WTC11 (cell line): Measurements from ENCODE around the gene MFSD12. TPM values are rescaled to one million over a fixed set of nuclear protein-coding genes. Genes with fewer than 3 reads are reported as not detected.
A peak's percentile ranks its signal among the peaks of the same experiment; 100 is the strongest.

Source experiments
- ATAC-seq: fragments of 200-7000 bp; cut with Tn5 transposase; 2 replicates; pipeline ENCODE4 v1.10.0; 2021; ENCODE audit warnings: mild to moderate bottlenecking, moderate library complexity
- CTCF ChIA-PET: fragments of 300-600 bp; sonication (Branson Sonifier 250); formaldehyde crosslinking; loops from one replicate; lab custom pipeline; 2021; ENCODE audit warnings: antibody characterized with exemption; lab: Charles Lee
- POLR2A ChIA-PET: fragments of 350-600 bp; sonication (Branson Sonifier 250); formaldehyde crosslinking; loops from one replicate; lab custom pipeline; 2021; ENCODE audit warnings: antibody characterized with exemption; lab: Charles Lee
- DNase-seq: peaks from one replicate; pipeline ENCODE4 v3.0.0; 2021; ENCODE audit warnings: low spot score
- H3K27ac Mint-ChIP-seq: 2 replicates; pipeline ENCODE4 v1.8.0; 2021; ENCODE audit warnings: mixed read lengths
- H3K27me3 Mint-ChIP-seq: 2 replicates; pipeline ENCODE4 v1.8.0; 2021; ENCODE audit warnings: low read depth, mild to moderate bottlenecking, moderate library complexity, mixed read lengths
- H3K36me3 Mint-ChIP-seq: 2 replicates; pipeline ENCODE4 v1.8.0; 2021; ENCODE audit warnings: mixed read lengths
- H3K4me1 Mint-ChIP-seq: 2 replicates; pipeline ENCODE4 v1.8.0; 2022; ENCODE audit warnings: mixed read lengths
- H3K4me3 Mint-ChIP-seq: 2 replicates; pipeline ENCODE4 v1.8.0; 2021; ENCODE audit warnings: mild to moderate bottlenecking, moderate library complexity, mixed read lengths
- H3K9me3 Mint-ChIP-seq: 2 replicates; pipeline ENCODE4 v1.8.0; 2021; ENCODE audit warnings: mixed read lengths
- ATF1 ChIP-seq: sonication (generic); formaldehyde crosslinking; IDR thresholded peaks from 2 replicates; pipeline ENCODE4 v1.8.1; 2023; ENCODE audit warnings: mild to moderate bottlenecking, moderate library complexity, missing genetic modification reagents
- CREB1 ChIP-seq: sonication (generic); formaldehyde crosslinking; IDR thresholded peaks from 2 replicates; pipeline ENCODE4 v1.8.0; 2023; ENCODE audit warnings: mild to moderate bottlenecking, missing genetic modification reagents
- FOXJ3 ChIP-seq: sonication (generic); formaldehyde crosslinking; IDR thresholded peaks from 2 replicates; pipeline ENCODE4 v1.9.0; 2021; ENCODE audit warnings: missing genetic modification reagents, mild to moderate bottlenecking, borderline replicate concordance
- FOXK1 ChIP-seq: sonication (generic); formaldehyde crosslinking; IDR thresholded peaks from 2 replicates; pipeline ENCODE4 v1.8.0; 2022; ENCODE audit warnings: mild to moderate bottlenecking, moderate library complexity, missing genetic modification reagents
- HMGA2 ChIP-seq: fragments of 250-450 bp; sonication (Bioruptor Pico); IDR thresholded peaks from 2 replicates; pipeline ENCODE4 v1.4.0; 2021; ENCODE audit warnings: mild to moderate bottlenecking, moderate library complexity
- JAZF1 ChIP-seq: fragments of 250-450 bp; sonication (Bioruptor Pico); IDR thresholded peaks from 2 replicates; pipeline ENCODE4 v1.9.0; 2021; ENCODE audit warnings: moderate library complexity, mild to moderate bottlenecking, inconsistent platforms
- MXD4 ChIP-seq: fragments of 250-450 bp; sonication (Bioruptor Pico); IDR thresholded peaks from 2 replicates; pipeline ENCODE4 v1.8.0; 2021; ENCODE audit warnings: mild to moderate bottlenecking, moderate library complexity, borderline replicate concordance
- OVOL2 ChIP-seq: fragments of 250-450 bp; sonication (Bioruptor Pico); IDR thresholded peaks from 2 replicates; pipeline ENCODE4 v1.9.0; 2021; ENCODE audit warnings: mild to moderate bottlenecking, borderline replicate concordance
- TCF7 ChIP-seq: sonication (generic); formaldehyde crosslinking; IDR thresholded peaks from 2 replicates; pipeline ENCODE4 v1.8.0; 2022; ENCODE audit warnings: mild to moderate bottlenecking, low read depth, missing genetic modification reagents, moderate library complexity
- total RNA-seq: library from RNA; stranded (reverse); gene quantifications from 3 replicates; pipeline ENCODE4 v1.2.3, GENCODE V29; 2021
- TF ChIP-seq, protein P1 (sequence below): sonication (generic); formaldehyde crosslinking; IDR thresholded peaks from 2 replicates; pipeline ENCODE4 v1.8.0; 2023; ENCODE audit warnings: missing genetic modification reagents, mild to moderate bottlenecking, borderline replicate concordance
- TF ChIP-seq, protein P2 (sequence below): sonication (generic); formaldehyde crosslinking; IDR thresholded peaks from 2 replicates; pipeline ENCODE4 v1.8.1; 2023; ENCODE audit warnings: mild to moderate bottlenecking, missing genetic modification reagents, moderate library complexity
- TF ChIP-seq, protein P3 (sequence below): sonication (generic); formaldehyde crosslinking; IDR thresholded peaks from 2 replicates; pipeline ENCODE4 v1.8.1; 2022; ENCODE audit warnings: mild to moderate bottlenecking, missing genetic modification reagents, moderate library complexity, borderline replicate concordance
- TF ChIP-seq, protein P4 (sequence below): sonication (generic); formaldehyde crosslinking; IDR thresholded peaks from 2 replicates; pipeline ENCODE4 v1.8.0; 2023; ENCODE audit warnings: missing genetic modification reagents
- TF ChIP-seq, protein P5 (sequence below): fragments of 200-600 bp; IDR thresholded peaks from 2 replicates; pipeline ENCODE4 v1.8.0; 2022; ENCODE audit warnings: antibody characterized with exemption
- TF ChIP-seq, protein P6 (sequence below): sonication (generic); formaldehyde crosslinking; IDR thresholded peaks from 2 replicates; pipeline ENCODE4 v1.8.1; 2023; ENCODE audit warnings: mild to moderate bottlenecking, missing genetic modification reagents
- TF ChIP-seq, protein P7 (sequence below): sonication (generic); formaldehyde crosslinking; IDR thresholded peaks from 2 replicates; pipeline ENCODE4 v1.8.1; 2022; ENCODE audit warnings: mild to moderate bottlenecking, moderate library complexity, missing genetic modification reagents
- TF ChIP-seq, protein P8 (sequence below): fragments of 250-450 bp; sonication (Bioruptor Pico); IDR thresholded peaks from 2 replicates; pipeline ENCODE4 v1.9.0; 2021; ENCODE audit warnings: moderate library complexity, mild to moderate bottlenecking, inconsistent platforms, borderline replicate concordance
- TF ChIP-seq, protein P9 (sequence below): sonication (generic); formaldehyde crosslinking; IDR thresholded peaks from 2 replicates; pipeline ENCODE4 v1.8.1; 2023; ENCODE audit warnings: mild to moderate bottlenecking, missing genetic modification reagents

The MFSD12 gene
- total RNA-seq, 1 experiment from 2014 or later: 59.9 TPM

DNA sequence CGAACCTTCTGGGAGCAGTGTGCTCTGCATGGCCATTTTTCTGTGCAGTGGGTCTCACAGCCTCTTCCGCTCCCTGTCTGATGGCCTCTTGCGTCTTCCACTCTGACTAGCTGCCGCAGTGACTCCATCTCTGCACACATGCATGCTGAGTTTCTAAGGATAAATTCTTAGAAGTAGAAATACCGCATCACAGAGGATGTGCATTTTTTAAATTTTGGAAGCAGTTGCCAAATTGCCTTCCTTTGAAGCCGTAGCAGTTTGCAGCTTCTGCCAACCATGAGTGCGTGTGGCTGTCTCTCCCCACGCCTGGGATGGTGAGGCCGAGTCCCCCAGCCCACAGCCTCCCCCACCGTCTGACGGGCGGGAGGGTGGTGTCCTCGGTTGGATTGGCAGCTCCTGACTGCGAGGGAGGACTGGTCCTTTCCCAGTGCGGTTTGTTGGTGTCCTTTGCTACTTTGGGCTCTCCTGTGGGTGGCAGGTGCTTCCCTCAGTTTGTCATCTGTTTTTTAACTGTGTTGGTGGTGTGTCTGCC lies 41.4 kb downstream of the MFSD12 start:
- Mint-ChIP-seq H3K36me3 (peaks cover 1% of the 10 kb centered on the region; the same call in 1 of the 2 replicates), H3K27me3 (no peaks in the 10 kb centered on the region), H3K4me1 (peaks cover 52% of the 10 kb centered on the region), H3K9me3 (no peaks in the 10 kb centered on the region), H3K27ac (peak overlapping the region; percentile 84), H3K4me3 (no peak overlapping the region)
- ATAC-seq (no peak), DNase-seq (no peak)
- ChIA-PET POLR2A (no interaction called here), CTCF (interaction anchor here (0.9 to 4.8 kb wide), 5 partner anchors 11 to 86 kb away, joined by 3 to 31 read pairs (median 4); no protein-coding TSS in a partner anchor)
- TF ChIP-seq, protein P1, sequence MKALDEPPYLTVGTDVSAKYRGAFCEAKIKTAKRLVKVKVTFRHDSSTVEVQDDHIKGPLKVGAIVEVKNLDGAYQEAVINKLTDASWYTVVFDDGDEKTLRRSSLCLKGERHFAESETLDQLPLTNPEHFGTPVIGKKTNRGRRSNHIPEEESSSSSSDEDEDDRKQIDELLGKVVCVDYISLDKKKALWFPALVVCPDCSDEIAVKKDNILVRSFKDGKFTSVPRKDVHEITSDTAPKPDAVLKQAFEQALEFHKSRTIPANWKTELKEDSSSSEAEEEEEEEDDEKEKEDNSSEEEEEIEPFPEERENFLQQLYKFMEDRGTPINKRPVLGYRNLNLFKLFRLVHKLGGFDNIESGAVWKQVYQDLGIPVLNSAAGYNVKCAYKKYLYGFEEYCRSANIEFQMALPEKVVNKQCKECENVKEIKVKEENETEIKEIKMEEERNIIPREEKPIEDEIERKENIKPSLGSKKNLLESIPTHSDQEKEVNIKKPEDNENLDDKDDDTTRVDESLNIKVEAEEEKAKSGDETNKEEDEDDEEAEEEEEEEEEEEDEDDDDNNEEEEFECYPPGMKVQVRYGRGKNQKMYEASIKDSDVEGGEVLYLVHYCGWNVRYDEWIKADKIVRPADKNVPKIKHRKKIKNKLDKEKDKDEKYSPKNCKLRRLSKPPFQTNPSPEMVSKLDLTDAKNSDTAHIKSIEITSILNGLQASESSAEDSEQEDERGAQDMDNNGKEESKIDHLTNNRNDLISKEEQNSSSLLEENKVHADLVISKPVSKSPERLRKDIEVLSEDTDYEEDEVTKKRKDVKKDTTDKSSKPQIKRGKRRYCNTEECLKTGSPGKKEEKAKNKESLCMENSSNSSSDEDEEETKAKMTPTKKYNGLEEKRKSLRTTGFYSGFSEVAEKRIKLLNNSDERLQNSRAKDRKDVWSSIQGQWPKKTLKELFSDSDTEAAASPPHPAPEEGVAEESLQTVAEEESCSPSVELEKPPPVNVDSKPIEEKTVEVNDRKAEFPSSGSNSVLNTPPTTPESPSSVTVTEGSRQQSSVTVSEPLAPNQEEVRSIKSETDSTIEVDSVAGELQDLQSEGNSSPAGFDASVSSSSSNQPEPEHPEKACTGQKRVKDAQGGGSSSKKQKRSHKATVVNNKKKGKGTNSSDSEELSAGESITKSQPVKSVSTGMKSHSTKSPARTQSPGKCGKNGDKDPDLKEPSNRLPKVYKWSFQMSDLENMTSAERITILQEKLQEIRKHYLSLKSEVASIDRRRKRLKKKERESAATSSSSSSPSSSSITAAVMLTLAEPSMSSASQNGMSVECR (CRISPR knock-in tag): no peak
- TF ChIP-seq ATF1 (CRISPR knock-in tag) (no peak), CREB1 (CRISPR knock-in tag) (no peak), OVOL2 (CRISPR knock-in tag) (no peak), TCF7 (CRISPR knock-in tag) (no peak)
- TF ChIP-seq, protein P2, sequence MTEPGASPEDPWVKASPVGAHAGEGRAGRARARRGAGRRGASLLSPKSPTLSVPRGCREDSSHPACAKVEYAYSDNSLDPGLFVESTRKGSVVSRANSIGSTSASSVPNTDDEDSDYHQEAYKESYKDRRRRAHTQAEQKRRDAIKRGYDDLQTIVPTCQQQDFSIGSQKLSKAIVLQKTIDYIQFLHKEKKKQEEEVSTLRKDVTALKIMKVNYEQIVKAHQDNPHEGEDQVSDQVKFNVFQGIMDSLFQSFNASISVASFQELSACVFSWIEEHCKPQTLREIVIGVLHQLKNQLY: no peak
- TF ChIP-seq, protein P3, sequence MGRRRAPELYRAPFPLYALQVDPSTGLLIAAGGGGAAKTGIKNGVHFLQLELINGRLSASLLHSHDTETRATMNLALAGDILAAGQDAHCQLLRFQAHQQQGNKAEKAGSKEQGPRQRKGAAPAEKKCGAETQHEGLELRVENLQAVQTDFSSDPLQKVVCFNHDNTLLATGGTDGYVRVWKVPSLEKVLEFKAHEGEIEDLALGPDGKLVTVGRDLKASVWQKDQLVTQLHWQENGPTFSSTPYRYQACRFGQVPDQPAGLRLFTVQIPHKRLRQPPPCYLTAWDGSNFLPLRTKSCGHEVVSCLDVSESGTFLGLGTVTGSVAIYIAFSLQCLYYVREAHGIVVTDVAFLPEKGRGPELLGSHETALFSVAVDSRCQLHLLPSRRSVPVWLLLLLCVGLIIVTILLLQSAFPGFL (CRISPR knock-in tag): no peak
- TF ChIP-seq, protein P4, sequence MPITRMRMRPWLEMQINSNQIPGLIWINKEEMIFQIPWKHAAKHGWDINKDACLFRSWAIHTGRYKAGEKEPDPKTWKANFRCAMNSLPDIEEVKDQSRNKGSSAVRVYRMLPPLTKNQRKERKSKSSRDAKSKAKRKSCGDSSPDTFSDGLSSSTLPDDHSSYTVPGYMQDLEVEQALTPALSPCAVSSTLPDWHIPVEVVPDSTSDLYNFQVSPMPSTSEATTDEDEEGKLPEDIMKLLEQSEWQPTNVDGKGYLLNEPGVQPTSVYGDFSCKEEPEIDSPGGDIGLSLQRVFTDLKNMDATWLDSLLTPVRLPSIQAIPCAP (CRISPR knock-in tag): no peak
- TF ChIP-seq, protein P5, sequence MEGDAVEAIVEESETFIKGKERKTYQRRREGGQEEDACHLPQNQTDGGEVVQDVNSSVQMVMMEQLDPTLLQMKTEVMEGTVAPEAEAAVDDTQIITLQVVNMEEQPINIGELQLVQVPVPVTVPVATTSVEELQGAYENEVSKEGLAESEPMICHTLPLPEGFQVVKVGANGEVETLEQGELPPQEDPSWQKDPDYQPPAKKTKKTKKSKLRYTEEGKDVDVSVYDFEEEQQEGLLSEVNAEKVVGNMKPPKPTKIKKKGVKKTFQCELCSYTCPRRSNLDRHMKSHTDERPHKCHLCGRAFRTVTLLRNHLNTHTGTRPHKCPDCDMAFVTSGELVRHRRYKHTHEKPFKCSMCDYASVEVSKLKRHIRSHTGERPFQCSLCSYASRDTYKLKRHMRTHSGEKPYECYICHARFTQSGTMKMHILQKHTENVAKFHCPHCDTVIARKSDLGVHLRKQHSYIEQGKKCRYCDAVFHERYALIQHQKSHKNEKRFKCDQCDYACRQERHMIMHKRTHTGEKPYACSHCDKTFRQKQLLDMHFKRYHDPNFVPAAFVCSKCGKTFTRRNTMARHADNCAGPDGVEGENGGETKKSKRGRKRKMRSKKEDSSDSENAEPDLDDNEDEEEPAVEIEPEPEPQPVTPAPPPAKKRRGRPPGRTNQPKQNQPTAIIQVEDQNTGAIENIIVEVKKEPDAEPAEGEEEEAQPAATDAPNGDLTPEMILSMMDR: no peak

DNA sequence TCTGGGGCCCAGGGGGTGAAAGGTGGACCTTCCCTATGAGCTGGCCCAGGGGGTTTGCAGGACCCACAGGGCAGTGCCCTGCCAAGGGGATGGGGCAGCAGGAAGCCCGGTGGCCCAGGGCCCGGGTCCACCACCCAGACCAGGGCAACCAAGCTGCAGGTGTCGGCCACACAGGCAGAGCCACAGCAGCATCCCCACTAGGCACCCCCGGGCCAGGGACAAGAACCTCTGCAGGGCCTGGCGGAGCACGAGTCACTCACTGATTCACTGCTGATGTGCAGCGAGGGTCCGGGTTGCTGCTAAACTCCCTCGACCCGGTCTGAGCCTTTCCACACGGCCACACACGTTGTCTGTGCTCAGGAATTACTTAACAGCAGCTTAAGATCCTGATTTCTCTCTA lies 42.5 kb downstream of the MFSD12 start:
- H3K27ac Mint-ChIP-seq: peak overlapping the region; percentile 84
- CTCF ChIA-PET: interaction anchor here (1.1 to 4.8 kb wide), 3 partner anchors 12 to 85 kb away, joined by 3 to 31 read pairs (median 4); no protein-coding TSS in a partner anchor
- DNase-seq: no peak
- no peak for TF ChIP-seq MXD4 (CRISPR knock-in tag)
- TF ChIP-seq FOXJ3 (CRISPR knock-in tag): no peak
- TF ChIP-seq, protein P6, sequence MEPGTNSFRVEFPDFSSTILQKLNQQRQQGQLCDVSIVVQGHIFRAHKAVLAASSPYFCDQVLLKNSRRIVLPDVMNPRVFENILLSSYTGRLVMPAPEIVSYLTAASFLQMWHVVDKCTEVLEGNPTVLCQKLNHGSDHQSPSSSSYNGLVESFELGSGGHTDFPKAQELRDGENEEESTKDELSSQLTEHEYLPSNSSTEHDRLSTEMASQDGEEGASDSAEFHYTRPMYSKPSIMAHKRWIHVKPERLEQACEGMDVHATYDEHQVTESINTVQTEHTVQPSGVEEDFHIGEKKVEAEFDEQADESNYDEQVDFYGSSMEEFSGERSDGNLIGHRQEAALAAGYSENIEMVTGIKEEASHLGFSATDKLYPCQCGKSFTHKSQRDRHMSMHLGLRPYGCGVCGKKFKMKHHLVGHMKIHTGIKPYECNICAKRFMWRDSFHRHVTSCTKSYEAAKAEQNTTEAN (CRISPR knock-in tag): no peak
- no peak for TF ChIP-seq HMGA2 (CRISPR knock-in tag)
- TF ChIP-seq, protein P7, sequence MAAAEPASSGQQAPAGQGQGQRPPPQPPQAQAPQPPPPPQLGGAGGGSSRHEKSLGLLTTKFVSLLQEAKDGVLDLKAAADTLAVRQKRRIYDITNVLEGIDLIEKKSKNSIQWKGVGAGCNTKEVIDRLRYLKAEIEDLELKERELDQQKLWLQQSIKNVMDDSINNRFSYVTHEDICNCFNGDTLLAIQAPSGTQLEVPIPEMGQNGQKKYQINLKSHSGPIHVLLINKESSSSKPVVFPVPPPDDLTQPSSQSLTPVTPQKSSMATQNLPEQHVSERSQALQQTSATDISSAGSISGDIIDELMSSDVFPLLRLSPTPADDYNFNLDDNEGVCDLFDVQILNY (CRISPR knock-in tag): no peak
- TF ChIP-seq, protein P8, sequence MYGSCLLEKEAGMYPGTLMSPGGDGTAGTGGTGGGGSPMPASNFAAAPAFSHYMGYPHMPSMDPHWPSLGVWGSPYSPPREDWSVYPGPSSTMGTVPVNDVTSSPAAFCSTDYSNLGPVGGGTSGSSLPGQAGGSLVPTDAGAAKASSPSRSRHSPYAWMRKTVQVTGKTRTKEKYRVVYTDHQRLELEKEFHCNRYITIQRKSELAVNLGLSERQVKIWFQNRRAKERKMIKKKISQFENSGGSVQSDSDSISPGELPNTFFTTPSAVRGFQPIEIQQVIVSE (CRISPR knock-in tag): no peak
- no peak for TF ChIP-seq FOXK1 (CRISPR knock-in tag)
- no peak for TF ChIP-seq JAZF1
- TF ChIP-seq, protein P9, sequence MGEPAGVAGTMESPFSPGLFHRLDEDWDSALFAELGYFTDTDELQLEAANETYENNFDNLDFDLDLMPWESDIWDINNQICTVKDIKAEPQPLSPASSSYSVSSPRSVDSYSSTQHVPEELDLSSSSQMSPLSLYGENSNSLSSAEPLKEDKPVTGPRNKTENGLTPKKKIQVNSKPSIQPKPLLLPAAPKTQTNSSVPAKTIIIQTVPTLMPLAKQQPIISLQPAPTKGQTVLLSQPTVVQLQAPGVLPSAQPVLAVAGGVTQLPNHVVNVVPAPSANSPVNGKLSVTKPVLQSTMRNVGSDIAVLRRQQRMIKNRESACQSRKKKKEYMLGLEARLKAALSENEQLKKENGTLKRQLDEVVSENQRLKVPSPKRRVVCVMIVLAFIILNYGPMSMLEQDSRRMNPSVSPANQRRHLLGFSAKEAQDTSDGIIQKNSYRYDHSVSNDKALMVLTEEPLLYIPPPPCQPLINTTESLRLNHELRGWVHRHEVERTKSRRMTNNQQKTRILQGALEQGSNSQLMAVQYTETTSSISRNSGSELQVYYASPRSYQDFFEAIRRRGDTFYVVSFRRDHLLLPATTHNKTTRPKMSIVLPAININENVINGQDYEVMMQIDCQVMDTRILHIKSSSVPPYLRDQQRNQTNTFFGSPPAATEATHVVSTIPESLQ (CRISPR knock-in tag): no peak

More for the DNA sequence above, 42.5 kb downstream of the MFSD12 start:
- no peak for ATAC-seq
- Mint-ChIP-seq H3K4me1 (peaks cover 45% of the 10 kb centered on the region), H3K9me3 (no peaks in the 10 kb centered on the region), H3K27me3 (no peaks in the 10 kb centered on the region), H3K4me3 (no peak overlapping the region), H3K36me3 (peaks cover 2% of the 10 kb centered on the region; the same call in 1 of the 2 replicates)
- POLR2A ChIA-PET: interaction anchor here (0.7 kb wide), 2 partner anchors 83 to 1737 kb away, joined by 3 to 5 read pairs; no protein-coding TSS in a partner anchor
